ENCODE results near the gene ADGRG2. TPM values are rescaled to one million over a fixed set of nuclear protein-coding genes. Genes with fewer than 3 reads are reported as not detected.

ADGRG2 gene
- total and polyA plus RNA-seq, 7 donors, result 0.06 to 0.48 (median 0.21) TPM; not detected in 1

DNA sequence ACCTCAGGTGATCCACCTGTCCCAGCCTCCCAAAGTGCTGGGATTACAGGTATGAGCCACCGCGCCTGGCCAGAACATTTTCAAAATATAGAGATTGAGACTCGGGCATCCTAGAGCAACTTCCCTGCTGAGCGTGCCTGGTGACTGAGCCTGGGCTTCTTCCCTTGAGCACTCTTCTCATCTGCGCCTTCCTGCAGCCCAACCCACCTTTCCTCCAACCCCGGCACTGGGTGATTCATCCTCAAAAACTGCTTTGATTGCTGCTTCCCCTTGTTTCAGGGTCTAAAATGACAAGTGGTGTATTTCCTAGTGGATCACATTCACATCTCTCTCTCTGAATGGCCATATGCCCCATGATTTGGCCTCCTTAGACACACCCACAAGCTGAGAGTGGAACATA is 176.1 kb downstream of the ADGRG2 start:
- Histone ChIP-seq H3K27ac (no peak overlapping the region), H3K9me3 (no peaks in the 10 kb centered on the region), H3K36me3 (ENCODE audit: insufficient read depth in 1 of 2, low read depth in 1 of 2) (peaks cover 0 to 12% of the 10 kb centered on the region in 2 donors), H3K4me3 (no peak overlapping the region), H3K27me3 (ENCODE audit: insufficient read depth in 3 of 3, low read length in 2 of 3) (no peaks in the 10 kb centered on the region), H3K4me1 (no peaks in the 10 kb centered on the region)
- TF ChIP-seq, protein P1, sequence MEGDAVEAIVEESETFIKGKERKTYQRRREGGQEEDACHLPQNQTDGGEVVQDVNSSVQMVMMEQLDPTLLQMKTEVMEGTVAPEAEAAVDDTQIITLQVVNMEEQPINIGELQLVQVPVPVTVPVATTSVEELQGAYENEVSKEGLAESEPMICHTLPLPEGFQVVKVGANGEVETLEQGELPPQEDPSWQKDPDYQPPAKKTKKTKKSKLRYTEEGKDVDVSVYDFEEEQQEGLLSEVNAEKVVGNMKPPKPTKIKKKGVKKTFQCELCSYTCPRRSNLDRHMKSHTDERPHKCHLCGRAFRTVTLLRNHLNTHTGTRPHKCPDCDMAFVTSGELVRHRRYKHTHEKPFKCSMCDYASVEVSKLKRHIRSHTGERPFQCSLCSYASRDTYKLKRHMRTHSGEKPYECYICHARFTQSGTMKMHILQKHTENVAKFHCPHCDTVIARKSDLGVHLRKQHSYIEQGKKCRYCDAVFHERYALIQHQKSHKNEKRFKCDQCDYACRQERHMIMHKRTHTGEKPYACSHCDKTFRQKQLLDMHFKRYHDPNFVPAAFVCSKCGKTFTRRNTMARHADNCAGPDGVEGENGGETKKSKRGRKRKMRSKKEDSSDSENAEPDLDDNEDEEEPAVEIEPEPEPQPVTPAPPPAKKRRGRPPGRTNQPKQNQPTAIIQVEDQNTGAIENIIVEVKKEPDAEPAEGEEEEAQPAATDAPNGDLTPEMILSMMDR (IDR thresholded peaks at IDR 0.05), result no peak
- intact Hi-C loops (cut with DNase I), result no loop called here
- DNase-seq, result no peak
- ATAC-seq, result no peak
- 88 to 98% (median 97%) methylated on average over 6 of the region's 6 CpGs for WGBS, 3 donors

DNA sequence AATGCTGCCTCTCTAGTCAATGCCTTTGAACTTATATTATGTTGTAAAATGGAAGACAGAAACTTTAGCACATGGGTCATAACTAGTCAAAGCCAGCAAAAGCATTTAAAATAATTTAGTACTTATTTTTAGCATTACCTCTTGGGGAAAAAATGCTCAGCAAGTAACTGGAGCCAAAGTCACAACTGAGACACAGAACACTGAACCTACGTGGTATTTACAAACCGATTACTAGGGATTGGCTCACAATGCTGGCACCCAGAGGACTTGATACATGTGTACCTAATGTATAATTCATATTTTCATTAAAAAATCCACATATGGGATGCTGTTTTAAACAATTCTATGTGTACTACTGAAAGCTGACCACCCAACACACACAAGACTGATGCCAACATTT is 176.8 kb downstream of the ADGRG2 start:
- H3K4me3 ChIP-seq, result no peak overlapping the region
- H3K27ac ChIP-seq, result no peak overlapping the region
- intact Hi-C loops (cut with DNase I), result no loop called here
- H3K4me1 ChIP-seq, result no peaks in the 10 kb centered on the region
- H3K27me3 ChIP-seq (ENCODE audit: insufficient read depth in 3 of 3, low read length in 2 of 3), result no peaks in the 10 kb centered on the region
- no peaks in the 10 kb centered on the region for H3K9me3 ChIP-seq
- TF ChIP-seq, protein P1 (IDR thresholded peaks at IDR 0.05), result no peak
- WGBS, 3 donors, result 19 to 51% (median 33%) methylated on average over 2 of the region's 2 CpGs
- no peak for DNase-seq
- H3K36me3 ChIP-seq (ENCODE audit: insufficient read depth in 1 of 2, low read depth in 1 of 2), result peaks cover 0 to 18% of the 10 kb centered on the region in 2 donors
- no peak for ATAC-seq

DNA sequence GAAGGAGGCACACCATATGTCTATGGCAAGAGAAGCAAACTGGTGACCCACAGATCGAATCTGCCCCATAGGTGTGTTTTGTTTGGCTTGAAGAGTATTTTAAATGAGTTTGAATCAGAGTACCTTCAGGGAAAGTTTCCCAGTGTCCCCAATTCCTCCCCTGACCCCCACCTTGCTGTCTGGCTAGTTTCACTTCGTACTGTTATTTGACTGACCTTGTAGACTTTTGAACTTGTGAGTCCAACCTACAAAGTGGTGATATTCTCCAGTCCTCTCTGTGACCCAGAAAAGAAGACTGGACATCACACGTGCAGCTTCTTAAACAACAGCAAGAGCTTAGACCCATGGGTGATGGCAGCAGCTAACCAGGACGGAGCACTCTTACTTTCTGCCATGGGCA is 177.8 kb downstream of the ADGRG2 start:
- ATAC-seq (no peak), DNase-seq (no peak)
- Histone ChIP-seq H3K27ac (no peak overlapping the region), H3K4me1 (no peaks in the 10 kb centered on the region), H3K27me3 (ENCODE audit: insufficient read depth in 3 of 3, low read length in 2 of 3) (no peaks in the 10 kb centered on the region), H3K4me3 (no peak overlapping the region), H3K9me3 (no peaks in the 10 kb centered on the region), H3K36me3 (ENCODE audit: insufficient read depth in 1 of 2, low read depth in 1 of 2) (peaks cover 0 to 21% of the 10 kb centered on the region in 2 donors)
- WGBS, 3 donors, result 60 to 83% (median 81%) methylated on average over 4 of the region's 4 CpGs
- intact Hi-C loops (cut with DNase I), result no loop called here
- TF ChIP-seq, protein P1 (IDR thresholded peaks at IDR 0.05), result no peak

DNA sequence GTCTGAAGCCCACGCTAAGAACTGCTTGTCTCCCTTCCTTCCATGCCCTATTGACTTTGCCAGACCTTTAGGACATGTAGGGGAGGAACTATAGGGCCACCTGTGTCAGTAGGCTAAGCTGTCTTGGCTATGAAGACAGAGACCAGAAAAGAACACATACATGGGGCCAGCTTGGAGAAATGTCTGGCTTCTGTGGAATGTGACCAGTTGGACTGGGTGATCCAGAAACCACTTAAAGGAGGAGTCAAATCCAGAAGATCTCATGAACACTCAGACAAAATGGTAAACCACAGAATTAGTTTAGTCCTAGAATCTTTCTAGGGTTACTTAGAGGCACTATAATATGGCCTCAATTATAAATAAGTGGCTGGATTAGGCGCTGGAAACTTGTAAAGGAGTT is 180.4 kb downstream of the ADGRG2 start:
- Histone ChIP-seq H3K36me3 (ENCODE audit: insufficient read depth in 1 of 2, low read depth in 1 of 2) (peaks cover 0 to 32% of the 10 kb centered on the region in 2 donors), H3K4me1 (no peaks in the 10 kb centered on the region), H3K4me3 (no peak overlapping the region), H3K27me3 (ENCODE audit: insufficient read depth in 3 of 3, low read length in 2 of 3) (no peaks in the 10 kb centered on the region), H3K27ac (no peak overlapping the region), H3K9me3 (no peaks in the 10 kb centered on the region)
- ATAC-seq (no peak), DNase-seq (no peak)
- TF ChIP-seq, protein P1 (IDR thresholded peaks at IDR 0.05), result no peak
- WGBS, 3 donors, result 53 to 80% (median 80%) methylated on average over 2 of the region's 2 CpGs
- intact Hi-C loops (cut with DNase I), result no loop called here

Other genes with a start within 250 kb of the ADGRG2 start
- gene PHKA2, start 138.4 kb downstream of the ADGRG2 start, total RNA-seq, result 10 to 100 TPM in 3 of 4 donors, 1 to 10 TPM in 1; 8.9 to 24.8 (median 12.9) TPM
- 1 to 10 TPM; 3.7 to 6.4 (median 5.9) TPM for gene PHKA2, start 138.4 kb downstream of the ADGRG2 start, polyA plus RNA-seq
- gene PDHA1, start 221.5 kb upstream of the ADGRG2 start, total RNA-seq, result 100 to 1,000 TPM; 394 to 823 (median 575) TPM
- gene PDHA1, start 221.5 kb upstream of the ADGRG2 start, polyA plus RNA-seq, result 100 to 1,000 TPM; 374 to 866 (median 679) TPM

Measured in psoas muscle (tissue), 8 donors.